Epithelial cell of esophagus (primary cell): Measurements from ENCODE around the gene RBMS3.

Experiments
- DNase-seq: peaks from one replicate; pipeline ENCODE4 v3.0.0; 2010; ENCODE audit warnings: low read depth
- H3K4me3 ChIP-seq: 2 replicates; pipeline ENCODE4 v1.5.1; 2011; ENCODE audit warnings: mild to moderate bottlenecking, low read length, control low read depth
- CTCF ChIP-seq: IDR thresholded peaks from 2 replicates; pipeline ENCODE4 v1.5.1; 2011; ENCODE audit warnings: low read depth, mild to moderate bottlenecking, low read length, control low read depth, inconsistent platforms; ENCODE audit not compliant: insufficient read depth; ENCODE audit errors: missing control alignments

Gene RBMS3

GRCh38 chr3:29892976-29893554 lies 612.2 kb downstream of the RBMS3 start:
- no peak for TF ChIP-seq CTCF
- no peak for DNase-seq
- H3K4me3 ChIP-seq: no peak overlapping the region

GRCh38 chr3:29896856-29897255 lies 616.0 kb downstream of the RBMS3 start:
- no peak for DNase-seq
- H3K4me3 ChIP-seq: no peak overlapping the region
- no peak for TF ChIP-seq CTCF

GRCh38 chr3:29898171-29898965 lies 617.5 kb downstream of the RBMS3 start:
- no peak for TF ChIP-seq CTCF
- no peak overlapping the region for H3K4me3 ChIP-seq
- no peak for DNase-seq

GRCh38 chr3:29899021-29899420 lies 618.1 kb downstream of the RBMS3 start:
- DNase-seq: no peak
- no peak for TF ChIP-seq CTCF
- no peak overlapping the region for H3K4me3 ChIP-seq

GRCh38 chr3:29901097-29901496 lies 620.2 kb downstream of the RBMS3 start:
- no peak for TF ChIP-seq CTCF
- no peak for DNase-seq
- H3K4me3 ChIP-seq: no peak overlapping the region

GRCh38 chr3:29903600-29903999 lies 622.7 kb downstream of the RBMS3 start:
- DNase-seq: no peak
- TF ChIP-seq CTCF: no peak
- H3K4me3 ChIP-seq: no peak overlapping the region

GRCh38 chr3:29906906-29907305 lies 626.0 kb downstream of the RBMS3 start:
- no peak for DNase-seq
- no peak for TF ChIP-seq CTCF
- H3K4me3 ChIP-seq: no peak overlapping the region
